Ovary (tissue), 3 donors: ENCODE results near the gene VSIG10L2.

Source experiments
- CTCF ChIP-seq, 3 donors: fragments of 450-650 bp in 2 of 3; fragments of 200-600 bp in 1 of 3; IDR thresholded peaks; one replicate each; pipeline versions ENCODE4 v1.5.1 to v1.8.0; 2016 to 2022; ENCODE audit warnings: antibody characterized with exemption in 3 of 3, mild to moderate bottlenecking in 1 of 3
- EP300 ChIP-seq: sonication (generic); formaldehyde crosslinking; IDR thresholded peaks from one replicate; pipeline ENCODE4 v1.6.1; 2017; ENCODE audit warnings: antibody characterized with exemption
- donor health status: DM: no; HTN: no; CAD: no.

GRCh38 chr11:125933030-125933813, 12.6 kb upstream of the VSIG10L2 start:
- TF ChIP-seq CTCF (IDR thresholded peaks at IDR 0.05), result no peak
- TF ChIP-seq EP300, result no peak
